ENCODE measurements around the gene DVL2.

The DVL2 gene

DNA sequence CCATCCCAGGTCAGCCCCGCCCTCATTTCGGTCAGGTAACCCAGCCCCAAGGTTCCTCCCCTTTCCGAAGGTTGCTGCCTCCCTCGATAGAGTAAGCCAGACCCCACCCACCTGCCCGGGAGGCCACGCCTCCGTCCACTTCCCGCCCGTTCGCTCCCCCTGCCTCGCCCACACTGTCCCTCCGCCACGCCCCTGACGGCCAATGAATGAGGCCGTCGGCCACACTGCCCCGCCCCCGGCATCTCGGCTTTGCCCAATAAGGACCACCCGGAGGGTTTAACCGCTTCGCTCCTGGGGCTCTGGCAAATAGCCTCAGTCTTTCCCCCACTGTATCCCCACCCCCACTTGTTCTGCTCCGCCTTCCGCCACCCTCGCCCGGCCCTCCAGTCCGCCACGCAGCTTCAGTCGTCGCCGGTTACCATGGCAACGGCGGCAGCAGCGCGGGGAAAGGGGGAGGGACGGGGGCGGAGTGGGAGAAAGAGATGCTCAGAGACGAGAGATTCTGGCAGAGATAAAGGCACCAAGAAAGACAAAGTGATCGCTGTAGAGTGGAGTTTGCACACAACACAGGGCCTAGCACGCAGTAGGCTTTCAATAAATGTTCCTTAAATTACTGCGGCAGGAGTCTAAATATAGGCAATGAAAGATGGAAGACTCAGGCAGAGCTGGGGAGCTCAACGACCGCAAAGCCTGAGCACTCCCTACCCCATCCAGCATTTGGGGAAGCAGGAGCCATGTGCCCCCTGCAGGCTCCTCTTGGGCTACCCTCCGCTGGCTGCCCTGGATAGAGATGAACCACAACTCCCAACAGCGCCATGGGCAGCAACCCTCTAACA is 19.8 kb downstream of the DVL2 start:
- TF ChIP-seq CTCF (IDR thresholded peaks at IDR 0.05; ENCODE audit: extremely low read depth, insufficient read depth, missing control alignments) = peak; percentile 37
- peak; percentile 99 for DNase-seq (ENCODE audit: low spot score)
- in situ Hi-C loops (cut with MboI; ENCODE audit: low pct_unique_long_range_greater_than_20kb, low sequenced_read_pairs, unreplicated experiment) = no loop called here

- in situ Hi-C loops (cut with MboI; ENCODE audit: low pct_unique_long_range_greater_than_20kb, low sequenced_read_pairs, unreplicated experiment) = no loop called here
- peak; percentile 74 for DNase-seq (ENCODE audit: low spot score)
Measured at GRCh38 chr17:7213895-7214299, 20.4 kb downstream of the DVL2 start.

DNA sequence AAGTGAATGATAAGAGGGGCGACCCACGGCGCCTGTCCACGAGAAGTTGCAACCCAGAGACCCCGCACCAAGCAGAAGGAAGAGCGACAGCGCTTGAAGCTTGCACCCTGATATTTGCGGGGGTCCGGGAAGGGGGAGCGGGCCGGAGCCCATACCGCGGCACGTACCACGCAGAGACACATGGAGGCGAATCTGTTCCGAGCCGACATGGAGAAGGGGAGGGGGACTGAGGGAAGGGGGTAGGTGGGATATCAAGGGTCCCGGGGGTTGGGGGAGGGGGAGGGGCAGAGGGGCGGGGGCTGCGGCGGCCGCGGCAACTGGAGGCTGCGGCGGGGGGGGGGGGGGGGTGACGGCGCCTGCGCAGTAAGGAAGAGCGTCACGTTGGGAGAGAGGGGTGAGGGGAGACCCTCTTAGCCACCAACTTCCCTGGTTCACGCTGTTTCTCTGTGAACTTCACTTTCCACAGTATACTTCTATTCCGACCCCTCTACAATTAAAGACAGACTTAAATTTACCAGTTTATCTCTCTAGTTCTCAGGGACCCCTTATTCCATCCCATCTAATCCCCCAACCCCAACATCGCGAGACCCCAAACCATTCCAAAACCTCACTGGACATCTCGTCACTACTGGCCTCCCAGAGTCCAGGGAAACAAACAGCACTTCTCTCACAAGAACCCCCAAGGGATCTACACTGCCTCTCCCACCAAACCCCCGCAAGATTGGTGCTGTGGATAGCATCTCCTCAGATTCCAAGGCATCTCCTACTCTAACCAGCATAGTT is 22.6 kb downstream of the DVL2 start:
- DNase-seq (ENCODE audit: low spot score) = no peak
- in situ Hi-C loops (cut with MboI; ENCODE audit: low pct_unique_long_range_greater_than_20kb, low sequenced_read_pairs, unreplicated experiment) = no loop called here
- no peak for TF ChIP-seq CTCF (IDR thresholded peaks at IDR 0.05; ENCODE audit: extremely low read depth, insufficient read depth, missing control alignments)

More at GRCh38 chr17:7213895-7214299, 20.4 kb downstream of the DVL2 start:
- TF ChIP-seq CTCF (IDR thresholded peaks at IDR 0.05; ENCODE audit: extremely low read depth, insufficient read depth, missing control alignments) = peak; percentile 44

DNA sequence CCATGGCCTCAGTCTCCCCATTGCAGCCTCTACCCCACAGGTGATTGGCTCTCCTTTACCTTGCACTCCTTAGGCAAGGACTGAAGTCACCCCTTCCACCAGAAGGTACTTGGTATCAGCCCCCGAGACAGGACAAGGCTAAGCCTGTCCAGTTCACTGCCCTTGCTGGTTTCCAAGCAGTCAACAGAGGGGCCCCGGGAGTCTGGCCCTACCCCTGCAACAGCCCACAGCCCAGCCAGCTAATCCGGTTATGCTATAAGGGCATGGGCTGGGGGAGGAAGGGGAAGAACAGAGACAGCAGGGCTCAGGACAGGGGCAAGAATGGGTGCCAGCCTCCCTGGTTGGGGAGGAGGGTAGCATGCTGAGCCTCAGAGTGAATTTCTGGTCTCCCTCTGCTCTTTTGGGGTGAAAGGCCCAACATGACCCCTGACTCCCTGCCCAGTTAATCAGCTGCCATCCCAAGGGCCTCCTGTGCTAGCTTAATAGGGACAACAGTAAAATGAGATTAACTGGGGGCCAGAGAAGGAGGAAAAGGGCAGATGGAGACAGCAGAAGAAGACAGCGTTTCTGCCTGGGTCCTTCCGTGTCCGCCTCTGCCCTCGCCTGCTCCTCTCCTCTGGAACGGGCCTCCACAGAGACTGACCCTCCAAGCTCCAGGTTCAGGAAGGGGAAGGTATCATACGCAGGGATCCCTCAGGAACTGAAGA is 25.4 kb downstream of the DVL2 start:
- TF ChIP-seq CTCF (IDR thresholded peaks at IDR 0.05; ENCODE audit: extremely low read depth, insufficient read depth, missing control alignments) = no peak
- in situ Hi-C loops (cut with MboI; ENCODE audit: low pct_unique_long_range_greater_than_20kb, low sequenced_read_pairs, unreplicated experiment) = no loop called here
- no peak for DNase-seq (ENCODE audit: low spot score)

DNA sequence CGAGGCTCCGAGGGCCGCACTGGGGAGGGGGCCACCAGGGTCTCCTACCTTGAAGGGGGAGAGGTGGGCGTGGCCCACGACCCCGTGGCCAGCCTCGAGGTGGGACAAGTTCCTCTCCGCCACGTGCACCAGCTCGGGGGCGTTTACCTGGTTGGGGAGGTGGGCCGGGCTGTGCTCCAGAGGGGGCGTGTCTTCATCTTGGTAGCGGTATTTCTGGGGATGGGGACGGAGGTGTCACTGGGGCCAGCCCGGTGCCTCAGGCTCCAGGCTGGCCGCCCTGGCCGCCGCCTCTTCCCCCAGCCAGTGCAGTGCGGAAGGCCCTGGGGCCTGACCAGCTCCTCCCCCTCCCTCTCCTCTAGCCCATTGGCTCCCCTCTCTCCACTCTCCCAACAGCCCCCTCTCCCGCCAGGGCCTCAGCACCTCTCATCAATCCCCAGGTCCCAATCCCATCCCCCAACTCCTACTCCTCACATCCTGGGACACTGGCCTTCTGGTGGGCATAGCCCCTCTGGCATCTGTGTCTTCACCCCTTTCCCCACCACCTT is 26.2 kb downstream of the DVL2 start:
- no peak for DNase-seq (ENCODE audit: low spot score)
- TF ChIP-seq CTCF (IDR thresholded peaks at IDR 0.05; ENCODE audit: extremely low read depth, insufficient read depth, missing control alignments) = no peak
- in situ Hi-C loops (cut with MboI; ENCODE audit: low pct_unique_long_range_greater_than_20kb, low sequenced_read_pairs, unreplicated experiment) = no loop called here
